Neural cell (in vitro differentiated cells): ENCODE results near the gene TRIM10. TPM values are rescaled to one million over a fixed set of nuclear protein-coding genes. Genes with fewer than 3 reads are reported as not detected.

Experiments
- H2AFZ ChIP-seq: fragments of 200-600, 300-800 bp; sonication (generic), shearing (Covaris generic); 2 replicates; pipeline ENCODE4 v1.6.0; 2014; ENCODE audit warnings: low read depth, mild to moderate bottlenecking, antibody characterized with exemption, low read length, moderate library complexity
- H3F3A ChIP-seq: fragments of 200-600 bp; shearing (Covaris generic); 2 replicates; pipeline ENCODE4 v1.6.1; 2016; ENCODE audit warnings: mild to moderate bottlenecking, moderate library complexity, mixed read lengths, antibody characterized with exemption, low read length; ENCODE audit not compliant: insufficient read depth, poor library complexity, severe bottlenecking
- H3K27ac ChIP-seq: fragments of 200-600, 300-800 bp; sonication (generic), shearing (Covaris generic); 2 replicates; pipeline ENCODE4 v1.5.1; 2014; ENCODE audit warnings: mild to moderate bottlenecking, low read length, moderate library complexity
- H3K27me3 ChIP-seq: fragments of 300-800, 200-600 bp; sonication (generic), shearing (Covaris generic); 2 replicates; pipeline ENCODE4 v1.6.0; 2014; ENCODE audit warnings: mild to moderate bottlenecking, low read depth, low read length, moderate library complexity; ENCODE audit not compliant: insufficient read depth
- H3K36me3 ChIP-seq: fragments of 300-800, 200-600 bp; sonication (generic), shearing (Covaris generic); 2 replicates; pipeline ENCODE4 v1.5.1; 2014; ENCODE audit warnings: mild to moderate bottlenecking, antibody characterized with exemption, low read length, moderate library complexity; ENCODE audit not compliant: insufficient read depth
- H3K4me2 ChIP-seq: fragments of 300-800, 200-600 bp; sonication (generic), shearing (Covaris generic); 2 replicates; pipeline ENCODE4 v1.6.0; 2014; ENCODE audit warnings: mild to moderate bottlenecking, low read length
- H3K4me3 ChIP-seq: fragments of 300-800, 200-600 bp; sonication (generic), shearing (Covaris generic); 2 replicates; pipeline ENCODE4 v1.5.1; 2014; ENCODE audit warnings: mild to moderate bottlenecking, low read length, moderate library complexity
- H3K79me2 ChIP-seq: fragments of 200-600 bp; shearing (Covaris generic); replicated peaks from 2 replicates; pipeline ENCODE4 v1.6.0; 2014; ENCODE audit warnings: mild to moderate bottlenecking, low read length, moderate library complexity; ENCODE audit not compliant: insufficient read depth
- H3K9ac ChIP-seq: fragments of 300-800, 200-600 bp; sonication (generic), shearing (Covaris generic); 2 replicates; pipeline ENCODE4 v1.6.1; 2016; ENCODE audit warnings: mild to moderate bottlenecking, low read length, mixed read lengths
- H3K9me2 ChIP-seq: fragments of 200-600 bp; shearing (Covaris generic); 2 replicates; pipeline ENCODE4 v1.6.1; 2016; ENCODE audit warnings: mild to moderate bottlenecking, low read length, mixed read lengths; ENCODE audit not compliant: insufficient read depth
- H3K9me3 ChIP-seq: fragments of 200-600, 300-800 bp; sonication (generic), shearing (Covaris generic); 2 replicates; pipeline ENCODE4 v1.6.1; 2016; ENCODE audit warnings: mild to moderate bottlenecking, mixed run types, low read length, moderate library complexity, mixed read lengths
- H4K20me1 ChIP-seq: fragments of 200-600 bp; shearing (Covaris generic); 2 replicates; pipeline ENCODE4 v1.6.1; 2016; ENCODE audit warnings: mild to moderate bottlenecking, mixed run types; ENCODE audit not compliant: insufficient read depth
- EP300 ChIP-seq: fragments of 450-650 bp; conservative IDR thresholded peaks from 2 replicates; pipeline ENCODE4 v1.6.1; 2014; ENCODE audit warnings: antibody characterized with exemption, mild to moderate bottlenecking, moderate library complexity; ENCODE audit not compliant: poor library complexity, severe bottlenecking
- EZH2 ChIP-seq: fragments of 200-600, 300-800 bp; shearing (Covaris generic), sonication (generic); IDR thresholded peaks from 2 replicates; pipeline ENCODE4 v1.6.1; 2014; ENCODE audit warnings: antibody characterized with exemption, low read length, borderline replicate concordance, mild to moderate bottlenecking; ENCODE audit not compliant: insufficient read depth, poor library complexity, severe bottlenecking
- MXI1 ChIP-seq: fragments of 450-650 bp; conservative IDR thresholded peaks from 2 replicates; pipeline ENCODE4 v1.6.1; 2014; ENCODE audit warnings: antibody characterized with exemption, mild to moderate bottlenecking; ENCODE audit not compliant: poor library complexity, severe bottlenecking
- POLR2AphosphoS5 ChIP-seq: IDR thresholded peaks from 2 replicates; pipeline ENCODE4 v1.6.1; 2012
- RAD21 ChIP-seq: fragments of 450-650 bp; conservative IDR thresholded peaks from 2 replicates; pipeline ENCODE4 v1.6.1; 2014; ENCODE audit warnings: antibody characterized with exemption, mild to moderate bottlenecking, moderate library complexity
- SMC3 ChIP-seq: fragments of 450-650 bp; conservative IDR thresholded peaks from 2 replicates; pipeline ENCODE4 v1.6.1; 2014; ENCODE audit warnings: antibody characterized with exemption, mild to moderate bottlenecking, moderate library complexity; ENCODE audit not compliant: poor library complexity
- TAF1 ChIP-seq: IDR thresholded peaks from 2 replicates; pipeline ENCODE4 v1.6.1; 2012; ENCODE audit warnings: low read depth
- polyA plus RNA-seq: library from polyadenylated mRNA; depleted of rRNA; stranded (reverse); fragments of >200 nt; gene quantifications from 2 replicates; pipeline ENCODE4 v1.2.3, GENCODE V29; 2014
- TF ChIP-seq, protein P1 (sequence below): fragments of 450-650 bp; IDR thresholded peaks from 2 replicates; pipeline ENCODE4 v1.5.1; 2014; ENCODE audit warnings: antibody characterized with exemption, mild to moderate bottlenecking, moderate library complexity; ENCODE audit not compliant: poor library complexity, severe bottlenecking
- TF ChIP-seq, protein P2 (sequence below): IDR thresholded peaks from 2 replicates; pipeline ENCODE4 v1.6.1; 2012; ENCODE audit warnings: borderline replicate concordance

TRIM10 gene
- polyA plus RNA-seq, 1 donor from 2014 or later, result not detected

DNA sequence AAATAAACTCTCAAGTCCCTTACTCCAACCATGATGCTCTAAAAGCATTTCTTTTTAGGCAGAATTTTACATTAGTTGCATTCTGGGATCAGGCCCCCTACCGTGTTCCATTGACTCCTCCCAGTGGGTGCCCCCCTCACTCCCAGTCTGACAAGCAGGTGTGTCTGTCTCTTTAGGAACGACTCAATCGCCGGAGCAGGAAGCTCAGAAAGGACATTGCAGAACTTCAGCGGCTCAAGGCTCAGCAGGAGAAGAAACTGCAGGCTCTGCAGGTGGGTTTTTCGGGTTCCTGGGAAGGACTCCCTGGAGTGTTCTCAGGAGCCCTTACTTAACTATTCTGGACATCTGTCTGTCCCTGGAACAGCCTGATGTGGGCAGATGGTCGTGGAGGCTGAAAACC lies 15.2 kb downstream of the TRIM10 start:
- Histone ChIP-seq H3K9ac (no peak overlapping the region), H3K4me3 (no peak overlapping the region), H3K4me2 (no peak overlapping the region), H4K20me1 (no peaks in the 10 kb centered on the region), H3K9me3 (no peaks in the 10 kb centered on the region), H3K27ac (no peak overlapping the region), H3K79me2 (no peaks in the 10 kb centered on the region), H3K27me3 (no peaks in the 10 kb centered on the region), H3K36me3 (no peaks in the 10 kb centered on the region), H3K9me2 (no peaks in the 10 kb centered on the region), H3F3A (no peaks in the 10 kb centered on the region), H2AFZ (no peak overlapping the region)
- TF ChIP-seq EP300 (no peak), POLR2AphosphoS5 (no peak), SMC3 (no peak), MXI1 (no peak), TAF1 (no peak), RAD21 (no peak), EZH2 (no peak)
- TF ChIP-seq, protein P1, sequence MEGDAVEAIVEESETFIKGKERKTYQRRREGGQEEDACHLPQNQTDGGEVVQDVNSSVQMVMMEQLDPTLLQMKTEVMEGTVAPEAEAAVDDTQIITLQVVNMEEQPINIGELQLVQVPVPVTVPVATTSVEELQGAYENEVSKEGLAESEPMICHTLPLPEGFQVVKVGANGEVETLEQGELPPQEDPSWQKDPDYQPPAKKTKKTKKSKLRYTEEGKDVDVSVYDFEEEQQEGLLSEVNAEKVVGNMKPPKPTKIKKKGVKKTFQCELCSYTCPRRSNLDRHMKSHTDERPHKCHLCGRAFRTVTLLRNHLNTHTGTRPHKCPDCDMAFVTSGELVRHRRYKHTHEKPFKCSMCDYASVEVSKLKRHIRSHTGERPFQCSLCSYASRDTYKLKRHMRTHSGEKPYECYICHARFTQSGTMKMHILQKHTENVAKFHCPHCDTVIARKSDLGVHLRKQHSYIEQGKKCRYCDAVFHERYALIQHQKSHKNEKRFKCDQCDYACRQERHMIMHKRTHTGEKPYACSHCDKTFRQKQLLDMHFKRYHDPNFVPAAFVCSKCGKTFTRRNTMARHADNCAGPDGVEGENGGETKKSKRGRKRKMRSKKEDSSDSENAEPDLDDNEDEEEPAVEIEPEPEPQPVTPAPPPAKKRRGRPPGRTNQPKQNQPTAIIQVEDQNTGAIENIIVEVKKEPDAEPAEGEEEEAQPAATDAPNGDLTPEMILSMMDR, result no peak
- TF ChIP-seq, protein P2, sequence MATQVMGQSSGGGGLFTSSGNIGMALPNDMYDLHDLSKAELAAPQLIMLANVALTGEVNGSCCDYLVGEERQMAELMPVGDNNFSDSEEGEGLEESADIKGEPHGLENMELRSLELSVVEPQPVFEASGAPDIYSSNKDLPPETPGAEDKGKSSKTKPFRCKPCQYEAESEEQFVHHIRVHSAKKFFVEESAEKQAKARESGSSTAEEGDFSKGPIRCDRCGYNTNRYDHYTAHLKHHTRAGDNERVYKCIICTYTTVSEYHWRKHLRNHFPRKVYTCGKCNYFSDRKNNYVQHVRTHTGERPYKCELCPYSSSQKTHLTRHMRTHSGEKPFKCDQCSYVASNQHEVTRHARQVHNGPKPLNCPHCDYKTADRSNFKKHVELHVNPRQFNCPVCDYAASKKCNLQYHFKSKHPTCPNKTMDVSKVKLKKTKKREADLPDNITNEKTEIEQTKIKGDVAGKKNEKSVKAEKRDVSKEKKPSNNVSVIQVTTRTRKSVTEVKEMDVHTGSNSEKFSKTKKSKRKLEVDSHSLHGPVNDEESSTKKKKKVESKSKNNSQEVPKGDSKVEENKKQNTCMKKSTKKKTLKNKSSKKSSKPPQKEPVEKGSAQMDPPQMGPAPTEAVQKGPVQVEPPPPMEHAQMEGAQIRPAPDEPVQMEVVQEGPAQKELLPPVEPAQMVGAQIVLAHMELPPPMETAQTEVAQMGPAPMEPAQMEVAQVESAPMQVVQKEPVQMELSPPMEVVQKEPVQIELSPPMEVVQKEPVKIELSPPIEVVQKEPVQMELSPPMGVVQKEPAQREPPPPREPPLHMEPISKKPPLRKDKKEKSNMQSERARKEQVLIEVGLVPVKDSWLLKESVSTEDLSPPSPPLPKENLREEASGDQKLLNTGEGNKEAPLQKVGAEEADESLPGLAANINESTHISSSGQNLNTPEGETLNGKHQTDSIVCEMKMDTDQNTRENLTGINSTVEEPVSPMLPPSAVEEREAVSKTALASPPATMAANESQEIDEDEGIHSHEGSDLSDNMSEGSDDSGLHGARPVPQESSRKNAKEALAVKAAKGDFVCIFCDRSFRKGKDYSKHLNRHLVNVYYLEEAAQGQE, result no peak

DNA sequence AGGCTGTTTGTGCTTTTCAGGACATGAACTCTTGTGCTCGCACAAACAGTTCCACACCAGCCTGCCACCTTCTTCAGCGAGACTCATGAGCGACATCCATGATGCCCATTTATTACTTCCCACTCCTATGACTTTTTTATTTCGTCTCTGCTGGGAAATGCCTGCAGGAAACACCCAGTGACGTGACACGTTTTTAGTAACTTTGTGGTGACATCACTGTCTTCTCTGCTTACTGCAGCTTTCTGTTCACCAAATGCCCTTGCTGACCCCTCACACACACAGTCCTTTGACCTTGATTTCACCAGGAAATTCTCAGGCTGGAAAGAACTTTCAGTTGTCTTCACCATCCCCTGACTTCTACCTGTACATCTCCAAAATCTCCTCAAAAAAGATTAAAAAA lies 16.2 kb downstream of the TRIM10 start:
- no peaks in the 10 kb centered on the region for H3K79me2 ChIP-seq
- no peak overlapping the region for H2AFZ ChIP-seq
- no peaks in the 10 kb centered on the region for H3K36me3 ChIP-seq
- H3K9me2 ChIP-seq, result no peaks in the 10 kb centered on the region
- H3K4me3 ChIP-seq, result no peak overlapping the region
- no peak overlapping the region for H3K27ac ChIP-seq
- H3K27me3 ChIP-seq, result no peaks in the 10 kb centered on the region
- no peaks in the 10 kb centered on the region for H3F3A ChIP-seq
- no peak overlapping the region for H3K9ac ChIP-seq
- TF ChIP-seq, protein P1, result no peak
- TF ChIP-seq, protein P2, result no peak
- TF ChIP-seq EP300, result no peak
- TF ChIP-seq EZH2, result no peak
- H3K9me3 ChIP-seq, result no peaks in the 10 kb centered on the region
- H4K20me1 ChIP-seq, result no peaks in the 10 kb centered on the region
- no peak overlapping the region for H3K4me2 ChIP-seq
